SW 1271 (cell line): ENCODE measurements around the gene CFAP77.

ENCODE experiments used
- DNase-seq, 2 experiments: peaks; one replicate each; lab custom pipeline; 2025; lab: John Stamatoyannopoulos, UW

The CFAP77 gene

DNA sequence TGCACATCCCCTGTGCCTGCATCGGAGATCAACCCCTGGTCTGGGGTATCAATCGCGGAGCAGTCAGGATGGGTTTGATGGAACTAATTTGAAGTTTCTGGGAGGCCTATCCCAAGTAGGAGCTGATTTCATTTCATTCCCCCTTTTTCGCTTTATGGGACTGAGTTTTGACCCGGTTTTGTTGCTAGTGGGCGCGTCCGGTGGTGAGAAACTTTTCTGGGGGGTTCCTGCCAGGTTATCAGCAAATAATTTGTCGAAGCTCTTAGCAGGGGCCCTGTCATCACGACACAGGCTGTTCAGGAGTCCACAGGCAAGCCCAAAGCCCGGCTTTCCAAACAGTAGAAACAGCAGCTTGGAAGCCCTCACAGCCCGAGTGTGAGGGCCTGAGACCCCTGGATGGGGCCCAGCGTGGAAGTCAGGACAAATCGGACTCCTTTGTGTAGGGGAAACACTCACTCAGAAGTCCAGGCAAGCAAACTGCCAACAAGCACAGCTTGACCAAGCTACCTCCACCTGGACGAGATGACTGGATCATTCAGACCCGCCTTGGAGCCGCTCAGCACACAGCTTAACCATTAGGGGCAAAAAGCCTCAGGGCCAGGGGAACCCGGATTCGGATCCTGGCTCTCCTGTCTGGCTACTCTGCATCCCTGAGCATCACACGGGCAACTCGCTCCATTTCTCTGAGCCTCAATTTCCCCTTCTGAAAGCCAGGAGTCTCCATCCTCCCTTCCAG, 108.0 kb downstream of the CFAP77 start:
- DNase-seq, result no peak

- no peak for DNase-seq
Measured at GRCh38 chr9:132518626-132519025, 108.6 kb downstream of the CFAP77 start.

DNA sequence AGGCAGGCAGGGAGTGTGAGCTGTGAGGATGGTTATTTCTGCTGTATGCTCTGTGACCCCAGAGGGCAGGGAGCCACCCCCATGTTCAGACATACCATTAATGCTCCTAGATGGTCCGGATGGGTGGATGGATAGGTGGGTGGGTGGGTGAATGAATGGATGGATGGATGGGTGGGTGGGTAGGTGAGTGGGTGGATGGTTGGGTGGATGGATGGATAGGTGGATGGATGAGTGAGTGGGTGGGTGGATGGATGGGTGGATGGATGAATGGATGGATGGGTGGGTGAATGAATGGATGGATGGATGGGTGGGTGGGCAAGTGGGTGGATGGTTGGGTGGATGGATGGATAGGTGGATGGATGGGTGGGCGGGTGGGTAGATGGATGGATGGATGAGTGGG, 109.0 kb downstream of the CFAP77 start:
- no peak for DNase-seq

GRCh38 chr9:132520612-132521011, 110.6 kb downstream of the CFAP77 start:
- DNase-seq, result no peak

- no peak for DNase-seq
Measured at GRCh38 chr9:132525308-132526023, 115.5 kb downstream of the CFAP77 start.

- no peak for DNase-seq
Measured at GRCh38 chr9:132531195-132531594, 121.2 kb downstream of the CFAP77 start.

DNA sequence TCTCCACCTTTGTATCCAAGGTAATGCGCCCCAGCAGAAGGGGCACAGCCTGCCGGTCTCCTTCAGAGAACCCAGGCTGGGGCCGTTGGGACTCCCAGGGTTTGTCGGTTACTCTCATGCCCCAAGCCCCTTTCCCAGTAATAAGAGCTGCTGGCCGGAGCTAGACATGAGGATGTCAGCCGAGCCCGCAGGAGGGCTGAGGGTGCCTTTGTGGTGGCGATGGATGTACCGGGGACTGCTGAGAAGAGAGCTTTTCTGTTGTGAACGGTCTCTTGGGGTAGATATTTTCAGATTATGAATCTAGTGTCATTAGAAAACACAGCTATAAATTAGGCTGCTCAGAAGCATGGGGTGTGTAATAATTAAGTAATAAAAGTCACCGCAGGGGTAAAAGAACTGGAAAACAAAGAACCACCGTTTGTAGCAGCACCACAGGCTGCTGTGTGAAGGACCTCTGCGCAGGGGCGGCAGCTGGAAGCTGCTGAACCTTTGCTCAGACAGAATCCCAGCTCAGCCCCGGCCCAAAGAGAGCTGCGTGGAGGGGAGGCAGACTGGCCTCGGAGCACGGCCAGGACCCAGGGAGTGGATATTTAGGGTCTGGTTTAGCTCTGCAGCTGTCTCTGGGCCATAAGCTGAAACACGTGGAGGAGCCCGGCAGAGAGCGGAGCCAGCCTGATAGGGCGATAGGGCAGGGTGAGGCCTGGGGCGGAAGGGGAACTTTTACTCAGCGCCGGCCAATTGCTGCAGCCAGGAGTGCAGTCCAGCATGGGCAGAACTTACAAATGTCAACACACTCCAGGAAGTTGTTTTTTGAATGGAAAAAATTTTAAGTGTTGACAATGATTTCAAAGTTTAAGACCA, 121.9 kb downstream of the CFAP77 start:
- no peak for DNase-seq

- DNase-seq, result no peak
Measured at GRCh38 chr9:132534832-132535231, 124.8 kb downstream of the CFAP77 start.

DNA sequence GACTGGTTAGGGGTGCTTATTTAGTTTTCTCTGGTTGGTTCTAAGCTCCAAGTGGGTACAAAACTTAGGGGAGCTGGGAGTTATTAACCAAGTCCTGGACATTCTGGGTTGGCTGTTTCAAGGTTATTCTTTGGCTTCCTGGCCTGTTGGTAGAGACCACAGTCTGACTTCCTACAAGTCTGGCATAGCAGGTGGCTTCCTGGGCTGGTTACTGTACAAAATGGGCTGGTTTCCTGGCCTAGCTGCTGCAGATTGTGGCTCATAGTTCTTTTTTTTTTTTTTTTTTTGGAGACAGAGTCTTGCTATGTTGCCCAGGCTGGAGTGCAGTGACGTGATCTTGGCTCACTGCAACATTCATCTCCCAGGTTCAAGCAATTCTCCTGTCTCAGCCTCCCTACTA, 126.1 kb downstream of the CFAP77 start:
- DNase-seq, result no peak

GRCh38 chr9:132537352-132537751, 127.3 kb downstream of the CFAP77 start:
- no peak for DNase-seq

- no peak for DNase-seq
Measured at GRCh38 chr9:132538071-132538470, 128.1 kb downstream of the CFAP77 start.

- no peak for DNase-seq
Measured at GRCh38 chr9:132539096-132539495, 129.1 kb downstream of the CFAP77 start.

GRCh38 chr9:132541051-132541450, 131.0 kb downstream of the CFAP77 start:
- no peak for DNase-seq

GRCh38 chr9:132541870-132542830, 132.1 kb downstream of the CFAP77 start:
- no peak for DNase-seq

GRCh38 chr9:132543251-132543650, 133.2 kb downstream of the CFAP77 start:
- DNase-seq, result no peak

DNA sequence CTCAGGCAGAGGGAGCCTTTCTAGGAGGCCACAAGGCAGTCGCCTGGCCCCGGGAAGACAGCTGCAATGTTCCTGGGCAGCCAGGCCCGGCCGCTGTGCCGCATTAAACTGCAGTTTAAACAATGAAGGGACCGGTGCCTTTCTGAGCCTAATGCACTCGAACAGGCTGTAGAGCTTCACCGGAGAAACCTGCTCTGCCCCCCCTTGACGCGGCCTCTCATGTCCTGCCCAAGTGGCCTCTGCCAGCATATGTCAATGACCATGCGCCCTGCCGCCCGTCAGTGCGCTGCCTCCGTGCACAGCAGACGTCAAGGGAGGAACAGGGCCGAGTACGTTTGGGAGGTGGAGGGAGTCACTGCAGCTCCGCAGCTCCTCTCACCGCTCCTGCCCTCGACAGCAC, 133.9 kb downstream of the CFAP77 start:
- DNase-seq, result no peak

DNA sequence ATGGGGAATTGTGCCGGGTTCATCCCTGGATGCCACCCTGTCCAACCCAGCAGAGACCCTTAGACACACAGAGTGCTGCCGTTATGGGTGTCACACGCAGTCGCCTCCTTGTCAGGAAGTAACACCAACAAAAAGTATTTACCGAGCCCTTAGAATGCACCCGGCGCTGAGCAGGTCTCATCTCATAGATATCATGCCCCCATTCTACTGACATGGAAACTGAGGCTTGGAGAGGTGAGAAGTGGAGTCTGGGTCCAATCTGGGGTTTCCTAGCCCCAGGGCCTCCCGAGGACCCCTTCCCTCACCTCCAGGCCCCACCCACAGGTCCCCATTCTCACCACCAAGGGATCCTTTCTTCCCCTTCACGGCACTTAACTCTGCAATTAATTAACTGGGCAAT, 135.6 kb downstream of the CFAP77 start:
- no peak for DNase-seq

- DNase-seq, result no peak
Measured at GRCh38 chr9:132546148-132547051, 136.4 kb downstream of the CFAP77 start.

DNA sequence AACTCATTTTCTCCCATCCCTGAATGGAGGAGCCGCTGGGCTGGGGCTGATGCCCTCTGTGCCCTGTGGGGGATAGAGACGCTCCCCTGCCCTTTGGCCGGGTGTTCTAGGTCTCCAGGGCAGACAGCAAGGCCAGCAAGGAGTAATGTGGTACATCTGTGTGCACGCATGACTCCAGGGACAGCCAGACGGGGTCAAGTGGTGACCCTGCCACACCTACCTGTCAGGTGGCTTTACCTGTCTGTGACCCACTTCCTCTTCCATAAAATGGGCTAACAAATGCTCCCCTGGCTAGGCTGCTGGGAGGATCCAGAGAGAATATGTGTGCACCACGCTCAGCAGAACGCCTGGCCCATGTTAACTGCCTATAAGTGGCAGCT, 137.0 kb downstream of the CFAP77 start:
- no peak for DNase-seq

DNA sequence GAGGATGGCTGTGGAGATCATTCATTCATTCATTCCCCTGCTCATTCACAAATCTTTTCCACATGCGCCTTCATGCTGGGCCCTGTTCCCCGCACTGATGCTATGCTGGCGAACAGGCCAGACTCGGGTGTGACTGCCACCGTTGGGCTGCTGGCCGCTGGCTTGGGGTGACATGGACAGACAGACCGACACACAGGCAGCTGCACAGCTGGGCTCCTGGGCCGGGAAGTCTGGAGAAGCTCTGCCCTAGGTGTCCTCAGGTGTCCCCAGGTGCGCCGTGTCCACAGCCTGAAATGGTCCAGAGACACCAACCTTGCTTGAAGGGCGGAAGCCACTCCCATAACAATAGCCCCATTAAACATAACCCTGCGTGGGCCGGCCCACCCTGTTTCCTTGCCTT, 137.4 kb downstream of the CFAP77 start:
- DNase-seq, result no peak
